ENCODE data around the gene ADSL.

ADSL gene

GRCh38 chr22:40422558-40423309 is 76.4 kb downstream of the ADSL start:
- H3K27ac ChIP-seq, result no peak overlapping the region
- TF ChIP-seq ZFX (IDR thresholded peaks at IDR 0.05; ENCODE audit: borderline replicate concordance) (no peak), CTCF (IDR thresholded peaks at IDR 0.05) (no peak)

- TF ChIP-seq CTCF (IDR thresholded peaks at IDR 0.05) (no peak), ZFX (IDR thresholded peaks at IDR 0.05; ENCODE audit: borderline replicate concordance) (no peak)
- no peak overlapping the region for H3K27ac ChIP-seq
Measured at GRCh38 chr22:40423310-40423688, 77.0 kb downstream of the ADSL start.

- TF ChIP-seq ZFX (IDR thresholded peaks at IDR 0.05; ENCODE audit: borderline replicate concordance), result no peak
- TF ChIP-seq CTCF (IDR thresholded peaks at IDR 0.05), result no peak
- H3K27ac ChIP-seq, result no peak overlapping the region
Measured at GRCh38 chr22:40423882-40424640, 77.8 kb downstream of the ADSL start.

GRCh38 chr22:40425082-40425481 is 78.8 kb downstream of the ADSL start:
- H3K27ac ChIP-seq, result no peak overlapping the region
- TF ChIP-seq ZFX (IDR thresholded peaks at IDR 0.05; ENCODE audit: borderline replicate concordance) (no peak), CTCF (IDR thresholded peaks at IDR 0.05) (no peak)

- H3K27ac ChIP-seq, result no peak overlapping the region
- TF ChIP-seq CTCF (IDR thresholded peaks at IDR 0.05) (no peak), ZFX (IDR thresholded peaks at IDR 0.05; ENCODE audit: borderline replicate concordance) (no peak)
Measured at GRCh38 chr22:40426594-40427333, 80.5 kb downstream of the ADSL start.

- TF ChIP-seq ZFX (IDR thresholded peaks at IDR 0.05; ENCODE audit: borderline replicate concordance), result no peak
- TF ChIP-seq CTCF (IDR thresholded peaks at IDR 0.05), result no peak
- no peak overlapping the region for H3K27ac ChIP-seq
Measured at GRCh38 chr22:40428796-40429195, 82.5 kb downstream of the ADSL start.

Data from 22Rv1 (cell line).